Measurements from ENCODE around the gene UBA3. TPM values are rescaled to one million over a fixed set of nuclear protein-coding genes. Genes with fewer than 3 reads are reported as not detected.

The UBA3 gene
- total RNA-seq, 1 donor from 2014 or later = 75.6 TPM

- peaks cover 14% of the 10 kb centered on the region for H3K36me3 Mint-ChIP-seq (ENCODE audit: low read depth)
- H3K4me3 Mint-ChIP-seq = no peak overlapping the region
- DNase-seq (ENCODE audit: low read depth, low spot score) = no peak
- TF ChIP-seq CTCF (conservative IDR thresholded peaks at IDR 0.05) = no peak
- H3K27me3 Mint-ChIP-seq (ENCODE audit: low read depth) = no peaks in the 10 kb centered on the region
- no peak overlapping the region for H3K27ac Mint-ChIP-seq (ENCODE audit: unreplicated experiment)
- H3K4me1 Mint-ChIP-seq = peaks cover 12% of the 10 kb centered on the region
- no peaks in the 10 kb centered on the region for H3K9me3 Mint-ChIP-seq
These were observed 23.0 kb upstream of the UBA3 start for GRCh38 chr3:69103123-69103522.

DNA sequence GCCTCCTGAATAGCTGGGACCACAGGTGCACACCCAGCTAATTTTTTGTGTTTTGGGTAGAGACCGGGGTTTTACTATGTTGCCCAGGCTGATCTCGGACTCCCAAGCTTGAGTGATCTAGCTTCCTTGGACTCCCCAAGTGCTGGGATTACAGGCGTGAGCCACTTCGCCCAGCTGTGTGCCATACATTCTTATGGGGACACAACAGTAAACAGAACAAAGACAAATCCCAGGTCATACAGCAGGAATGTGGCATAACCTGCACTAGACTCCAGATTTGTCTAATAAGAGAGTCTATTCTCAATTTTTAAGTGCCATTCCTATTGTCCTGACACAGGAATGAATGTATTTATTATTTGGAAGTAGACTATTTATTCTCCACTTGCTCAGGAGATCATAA is 22.2 kb upstream of the UBA3 start:
- TF ChIP-seq CTCF (conservative IDR thresholded peaks at IDR 0.05) = no peak
- Mint-ChIP-seq H3K4me3 (no peak overlapping the region), H3K27me3 (ENCODE audit: low read depth) (no peaks in the 10 kb centered on the region), H3K36me3 (ENCODE audit: low read depth) (peaks cover 18% of the 10 kb centered on the region), H3K9me3 (no peaks in the 10 kb centered on the region), H3K27ac (ENCODE audit: unreplicated experiment) (peak overlapping the region; percentile 67), H3K4me1 (peaks cover 16% of the 10 kb centered on the region)
- no peak for DNase-seq (ENCODE audit: low read depth, low spot score)

- no peak for DNase-seq (ENCODE audit: low read depth, low spot score)
- TF ChIP-seq CTCF (conservative IDR thresholded peaks at IDR 0.05) = no peak
- H3K4me1 Mint-ChIP-seq = peaks cover 20% of the 10 kb centered on the region
- no peak overlapping the region for H3K27ac Mint-ChIP-seq (ENCODE audit: unreplicated experiment)
- H3K9me3 Mint-ChIP-seq = no peaks in the 10 kb centered on the region
- H3K27me3 Mint-ChIP-seq (ENCODE audit: low read depth) = no peaks in the 10 kb centered on the region
- no peak overlapping the region for H3K4me3 Mint-ChIP-seq
- peaks cover 18% of the 10 kb centered on the region for H3K36me3 Mint-ChIP-seq (ENCODE audit: low read depth)
These were observed 19.4 kb upstream of the UBA3 start for GRCh38 chr3:69099576-69099975.

GRCh38 chr3:69097407-69098086 is 17.4 kb upstream of the UBA3 start:
- H3K27me3 Mint-ChIP-seq (ENCODE audit: low read depth) = no peaks in the 10 kb centered on the region

DNA sequence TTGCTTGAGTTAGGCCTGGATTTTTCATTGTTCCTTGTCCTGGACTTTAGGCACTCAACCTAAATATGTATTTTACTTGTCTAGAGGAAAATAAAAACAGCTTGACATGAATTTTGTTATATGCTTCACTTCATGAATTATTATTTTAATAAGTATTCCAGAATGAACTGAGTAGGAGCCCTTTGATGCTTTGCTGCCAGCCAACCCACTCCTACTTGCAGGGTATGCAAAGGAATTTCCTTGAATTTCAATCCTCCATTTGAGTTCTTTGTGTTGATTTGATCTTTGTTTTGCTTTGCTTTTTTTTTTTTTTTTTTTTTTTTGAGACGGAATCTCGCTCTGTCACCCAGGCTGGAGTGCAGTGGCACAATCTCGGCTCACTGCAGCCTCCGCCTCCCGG is 16.1 kb upstream of the UBA3 start:
- Mint-ChIP-seq H3K27ac (ENCODE audit: unreplicated experiment) (no peak overlapping the region), H3K4me1 (peaks cover 49% of the 10 kb centered on the region), H3K36me3 (ENCODE audit: low read depth) (peaks cover 11% of the 10 kb centered on the region), H3K27me3 (ENCODE audit: low read depth) (no peaks in the 10 kb centered on the region), H3K9me3 (no peaks in the 10 kb centered on the region), H3K4me3 (no peak overlapping the region)
- DNase-seq (ENCODE audit: low read depth, low spot score) = no peak
- TF ChIP-seq CTCF (conservative IDR thresholded peaks at IDR 0.05) = no peak

More at GRCh38 chr3:69097407-69098086, 17.4 kb upstream of the UBA3 start:
- Mint-ChIP-seq H3K36me3 (ENCODE audit: low read depth) (peaks cover 18% of the 10 kb centered on the region), H3K4me1 (peaks cover 37% of the 10 kb centered on the region), H3K9me3 (no peaks in the 10 kb centered on the region), H3K4me3 (no peak overlapping the region), H3K27ac (ENCODE audit: unreplicated experiment) (peak overlapping the region; percentile 68)
- no peak for DNase-seq (ENCODE audit: low read depth, low spot score)
- no peak for TF ChIP-seq CTCF (conservative IDR thresholded peaks at IDR 0.05)

Measured in neural crest cell (in vitro differentiated cells).